NCI-H524 treated with DMSO at 0.1 percent for 48 hours (cell line): Measurements from ENCODE around the gene MEAK7.
A peak's percentile ranks its signal among the peaks of the same experiment; 100 is the strongest.

Source experiments
- DNase-seq: peaks from one replicate; lab custom pipeline; 2025; lab: John Stamatoyannopoulos, UW

MEAK7 gene

DNA sequence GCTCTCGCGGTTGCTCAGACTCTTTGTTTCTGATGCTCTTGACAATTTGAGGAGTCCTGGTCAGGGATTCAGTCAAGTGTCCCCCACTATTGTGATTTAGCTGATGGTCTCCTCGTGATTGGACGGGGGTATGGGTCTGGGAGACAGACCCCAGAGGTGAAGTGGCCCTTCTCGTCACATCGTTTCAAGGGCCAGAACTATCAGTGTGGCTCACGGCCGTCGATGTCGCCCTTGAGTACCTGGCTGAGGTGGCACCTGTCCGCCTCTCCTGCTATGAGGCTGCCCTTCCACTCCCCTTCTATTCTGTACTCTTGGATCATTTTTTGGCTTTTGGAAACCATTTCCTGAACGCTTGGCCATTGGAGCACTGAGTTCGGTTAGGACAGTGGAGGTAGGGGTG is 7.4 kb upstream of the MEAK7 start:
- no peak for DNase-seq

DNA sequence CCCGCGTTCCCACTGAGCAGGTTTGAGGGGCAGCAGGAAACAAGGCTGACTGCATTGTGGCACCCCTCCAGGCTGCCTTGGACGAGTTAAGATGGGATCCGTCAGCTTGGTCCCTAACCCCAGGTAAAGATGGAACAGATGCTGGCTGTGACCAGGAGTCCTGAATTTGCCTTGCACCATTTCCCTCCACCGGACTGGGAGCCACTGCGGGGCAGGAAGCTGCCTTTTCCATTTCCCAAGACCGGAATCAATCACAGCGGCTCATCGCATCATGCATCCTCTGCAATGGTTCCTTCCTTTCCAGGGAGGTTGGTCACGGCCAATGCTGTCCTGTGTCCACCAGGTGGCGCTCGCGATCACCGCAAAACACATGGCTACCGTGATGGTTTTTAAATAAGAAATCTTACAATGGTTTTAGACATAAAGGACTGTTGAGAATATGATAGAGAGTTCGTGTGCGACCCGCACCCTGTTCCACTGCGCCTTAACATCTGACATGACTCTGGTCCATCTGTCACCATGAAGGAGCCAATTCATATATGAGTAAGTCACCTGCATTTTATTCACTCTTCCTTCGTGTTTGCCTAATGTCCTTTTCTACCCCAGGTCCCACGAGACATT is 6.8 kb upstream of the MEAK7 start:
- peak; percentile 78 for DNase-seq

DNA sequence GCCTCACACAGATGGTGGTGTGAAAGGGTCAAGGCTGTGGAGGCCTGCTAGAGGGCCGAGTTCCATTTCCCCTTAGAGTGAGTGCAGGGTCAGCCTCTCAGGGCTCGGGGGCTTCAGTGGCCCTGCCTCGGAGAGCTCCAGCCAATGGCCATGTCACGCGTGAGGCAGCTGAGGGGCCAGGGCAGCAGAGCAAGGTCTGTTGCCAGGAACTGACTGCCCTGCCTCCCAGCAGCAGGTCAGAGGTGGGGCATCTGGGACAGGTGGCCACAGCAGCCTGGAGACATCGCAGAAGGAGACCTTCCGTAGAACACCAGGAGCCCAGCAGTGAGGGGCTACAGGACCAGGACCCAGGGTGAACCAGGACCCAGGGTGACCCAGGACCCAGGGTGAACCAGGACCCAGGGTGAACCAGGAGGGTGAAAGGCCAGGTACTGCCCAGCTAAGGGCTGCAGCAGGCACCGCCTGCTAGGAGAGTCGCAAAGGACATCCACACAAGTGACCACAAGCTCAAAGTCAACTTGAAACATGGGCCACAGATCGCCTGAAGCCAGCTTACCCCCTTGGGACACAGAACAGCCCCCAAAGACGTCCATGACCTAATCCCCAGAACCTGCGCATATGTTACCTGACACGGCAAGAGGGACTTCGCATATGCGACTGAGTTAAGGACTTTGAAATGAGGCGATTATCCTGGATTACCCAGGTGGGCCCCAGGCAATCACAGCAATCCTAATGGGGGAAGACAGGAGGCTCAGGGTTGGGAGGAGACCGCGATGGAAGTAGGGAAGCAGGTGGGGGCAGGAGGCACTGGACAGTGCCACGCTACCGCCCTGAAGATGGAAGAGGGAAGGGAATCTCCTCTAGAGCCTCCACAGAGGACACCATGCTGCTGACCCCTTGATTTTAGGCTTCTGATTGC is 4.8 kb upstream of the MEAK7 start:
- peak; percentile 97 for DNase-seq

DNA sequence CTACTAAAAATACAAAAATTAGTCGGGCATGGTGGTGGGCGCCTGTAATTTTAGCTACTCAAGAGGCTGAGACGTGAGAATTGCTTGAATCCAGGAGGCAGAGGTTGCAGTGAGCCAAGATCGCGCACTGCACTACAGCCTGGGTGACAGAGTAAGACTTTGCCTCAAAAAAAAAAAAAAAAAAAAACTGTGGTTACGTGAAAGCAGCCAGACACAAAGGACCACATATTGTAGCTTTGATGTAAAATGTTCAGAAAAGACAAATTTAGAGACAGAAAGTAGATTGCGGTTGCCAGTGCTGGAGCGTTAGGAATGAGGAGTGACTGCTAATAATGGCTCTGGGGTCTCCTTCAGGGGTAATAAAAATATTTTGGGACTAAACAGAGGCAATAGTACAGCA is 4.0 kb upstream of the MEAK7 start:
- DNase-seq: no peak

DNA sequence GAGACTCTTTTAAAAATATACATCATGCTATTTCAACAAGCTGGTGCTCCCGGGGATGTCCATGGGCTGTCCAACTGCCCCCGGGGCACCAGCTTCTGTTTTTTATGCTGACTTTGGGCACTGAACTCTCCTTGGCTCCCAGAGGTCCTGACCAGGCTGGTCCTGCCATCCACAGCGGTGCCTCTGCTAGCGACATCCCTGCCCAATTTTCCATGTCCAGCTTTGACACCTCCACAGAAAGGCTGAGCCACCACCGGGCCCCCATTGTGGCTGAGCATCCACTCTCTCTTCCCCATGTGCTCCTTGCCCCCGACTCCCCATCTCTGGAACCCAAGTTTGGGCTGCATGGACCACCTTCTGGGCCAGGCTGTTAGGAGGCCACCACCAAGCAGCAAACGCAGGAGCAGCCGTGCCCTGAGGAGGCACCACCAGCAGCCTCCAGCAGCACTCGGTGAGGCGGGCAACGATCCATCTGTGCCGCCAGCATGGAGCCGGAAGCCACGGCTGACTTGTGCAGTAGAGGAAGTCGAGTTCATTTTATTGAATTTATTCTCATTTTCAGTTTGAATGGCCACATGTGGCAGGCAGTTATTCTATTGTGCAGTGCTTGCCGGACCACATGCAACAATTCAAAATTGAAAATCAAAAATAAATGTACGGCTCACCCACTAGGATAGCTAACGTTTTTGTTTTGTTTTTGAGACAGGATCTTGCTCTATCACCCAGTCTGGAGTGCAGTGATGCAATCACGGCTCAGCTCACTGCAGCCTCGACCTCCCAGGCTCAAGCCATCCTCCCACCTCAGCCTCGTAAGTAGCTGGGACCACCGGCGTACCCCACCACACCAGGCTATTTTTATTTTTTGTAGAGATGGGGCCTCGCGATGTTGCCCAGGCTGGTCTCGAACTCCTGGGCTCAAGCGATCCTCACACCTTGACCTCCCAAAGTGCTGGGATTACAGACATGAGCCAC is 2.8 kb upstream of the MEAK7 start:
- DNase-seq: no peak

DNA sequence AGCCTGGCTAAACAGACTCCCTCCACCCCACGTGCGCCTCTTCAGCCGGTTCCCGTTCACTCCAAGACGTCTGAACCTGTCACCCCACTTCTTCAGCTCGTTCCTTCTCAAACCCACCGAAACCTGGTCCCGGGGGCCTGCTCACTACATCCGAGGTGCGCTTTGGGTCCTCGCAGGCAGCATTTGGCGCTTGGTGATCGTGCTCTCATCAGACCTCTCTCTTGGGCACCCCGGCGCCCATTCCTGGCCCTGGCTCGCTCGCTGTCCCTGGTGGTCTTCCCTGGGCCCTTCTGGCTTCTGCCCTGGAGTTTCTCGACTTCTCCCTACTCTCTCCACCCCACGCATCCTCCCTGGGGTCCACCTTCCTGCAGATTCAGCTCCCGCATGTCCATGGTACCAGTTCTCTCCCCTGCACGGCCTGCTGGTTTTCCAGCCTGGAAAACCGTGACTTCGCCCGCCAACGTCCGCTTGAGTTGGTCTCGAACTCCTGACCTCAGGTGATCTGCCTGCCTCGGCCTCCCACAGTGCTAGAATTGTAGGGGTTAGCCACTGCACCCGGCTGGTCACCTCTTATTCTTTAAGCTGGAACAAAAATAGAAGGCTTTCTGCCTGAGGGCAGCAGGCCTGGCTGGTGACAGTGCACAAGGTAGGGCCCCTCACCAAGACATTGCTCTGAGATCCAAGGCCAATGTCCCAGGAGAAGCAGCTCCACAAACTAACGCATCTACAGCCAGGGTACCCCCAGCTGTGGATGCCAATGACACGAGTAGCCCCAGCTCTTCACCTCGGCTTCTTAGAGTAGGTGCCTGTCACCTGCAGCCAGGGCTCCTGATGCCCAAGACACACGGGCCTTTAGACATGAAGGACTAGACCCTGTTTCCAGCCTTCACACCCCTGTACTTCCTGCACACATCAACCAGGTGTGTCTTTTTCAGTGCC is 1.1 kb upstream of the MEAK7 start:
- DNase-seq: no peak

DNA sequence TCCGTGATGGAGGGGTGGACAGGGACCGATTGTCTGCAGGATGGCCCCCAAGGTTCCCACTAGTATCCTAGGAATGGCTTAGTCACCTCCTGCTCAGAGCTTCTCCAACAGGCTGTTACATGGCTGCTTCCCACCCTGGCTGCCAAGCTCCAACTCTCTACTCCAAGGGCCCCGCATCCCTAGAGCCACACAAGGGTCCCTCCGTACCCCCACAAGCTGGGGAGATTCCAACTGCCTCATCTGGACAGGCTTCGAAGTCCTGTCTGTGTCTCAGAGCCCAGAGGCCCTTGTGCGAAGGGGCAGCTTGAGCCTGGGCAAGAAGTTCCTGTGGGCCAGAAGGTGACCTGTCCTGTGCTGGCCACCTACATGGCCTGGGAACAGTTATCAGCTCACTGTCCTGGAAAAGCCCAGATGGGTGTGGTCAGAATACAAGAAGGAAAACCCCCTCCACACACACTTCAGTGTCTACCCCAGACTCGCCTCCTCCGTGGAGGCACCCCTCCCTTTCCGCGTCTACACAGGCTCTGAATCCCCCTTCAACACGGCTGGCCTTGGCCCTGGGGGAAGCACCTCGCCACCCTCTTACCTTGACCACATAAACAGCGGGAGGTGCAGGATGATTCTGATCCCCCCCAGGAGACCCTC is 586 bp downstream of the MEAK7 start:
- no peak for DNase-seq

DNA sequence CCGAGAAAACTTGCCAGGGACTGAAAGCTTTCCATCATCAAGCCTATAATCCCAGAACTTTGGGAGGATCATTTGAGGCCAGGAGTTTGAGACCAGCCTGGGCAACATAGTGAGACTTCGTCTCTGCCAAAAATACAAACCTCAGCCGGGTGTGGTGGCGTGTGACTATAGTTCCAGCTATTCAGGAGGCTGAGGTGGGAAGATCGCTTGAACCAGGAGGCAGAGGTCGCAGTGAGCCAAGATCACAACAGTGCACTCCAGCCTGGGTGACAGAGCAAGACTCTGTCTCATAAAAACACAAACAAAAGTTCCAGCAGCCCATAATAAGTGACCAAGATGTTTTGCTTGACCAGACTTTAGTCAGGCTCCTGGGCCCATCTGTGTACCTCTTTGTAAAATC is 1.9 kb downstream of the MEAK7 start:
- no peak for DNase-seq

DNA sequence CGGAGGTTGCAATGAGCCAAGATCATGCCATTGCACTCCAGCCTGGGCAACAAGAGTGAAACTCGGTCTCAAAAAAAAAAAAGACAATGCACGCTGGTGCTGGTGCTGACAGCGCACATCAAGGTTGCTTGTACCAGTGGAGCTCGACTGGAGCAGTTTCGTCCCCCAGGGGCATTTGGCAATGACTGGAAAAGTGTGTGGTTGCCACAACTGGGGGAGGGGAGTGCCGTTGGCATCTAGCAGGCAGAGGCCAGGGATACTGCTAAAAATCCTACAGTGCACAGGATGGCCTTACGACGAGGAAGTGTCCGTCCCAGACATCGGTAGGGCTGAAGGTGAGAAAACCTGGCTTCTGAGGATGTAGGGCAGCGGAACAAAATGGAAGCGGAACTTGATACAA is 2.4 kb downstream of the MEAK7 start:
- no peak for DNase-seq

DNA sequence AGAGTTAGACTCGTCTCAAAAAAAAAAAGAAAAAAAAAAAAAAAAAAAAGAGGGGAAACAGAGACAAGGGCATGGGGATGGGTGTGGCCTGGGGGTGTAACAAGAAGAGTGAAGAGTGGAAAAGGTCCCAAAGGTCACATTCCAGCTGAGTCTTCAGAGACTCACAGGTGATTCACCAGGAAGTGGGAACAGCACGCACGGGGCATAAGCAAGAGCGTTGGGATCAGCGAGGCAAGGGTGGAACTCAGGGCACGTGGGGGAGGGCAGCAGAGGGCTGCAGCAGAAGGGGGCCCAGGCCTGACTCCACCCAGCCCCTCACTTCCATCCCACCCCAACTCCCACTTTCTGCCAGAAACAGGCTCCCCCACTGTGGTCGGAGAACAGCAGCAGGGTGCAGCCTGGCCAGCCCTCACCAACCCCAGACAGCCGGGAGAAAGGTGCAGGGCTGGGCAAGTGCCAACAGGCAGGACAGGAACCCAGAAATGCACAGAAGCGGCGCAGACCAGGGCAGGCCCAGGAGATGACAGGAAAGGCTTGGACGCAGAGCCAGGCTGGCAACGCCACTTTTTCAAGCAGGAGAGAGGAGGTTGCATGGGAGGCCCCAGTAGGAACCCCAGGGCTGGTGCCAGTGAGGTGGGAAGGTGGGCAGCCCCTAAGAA is 3.3 kb downstream of the MEAK7 start:
- DNase-seq: no peak

DNA sequence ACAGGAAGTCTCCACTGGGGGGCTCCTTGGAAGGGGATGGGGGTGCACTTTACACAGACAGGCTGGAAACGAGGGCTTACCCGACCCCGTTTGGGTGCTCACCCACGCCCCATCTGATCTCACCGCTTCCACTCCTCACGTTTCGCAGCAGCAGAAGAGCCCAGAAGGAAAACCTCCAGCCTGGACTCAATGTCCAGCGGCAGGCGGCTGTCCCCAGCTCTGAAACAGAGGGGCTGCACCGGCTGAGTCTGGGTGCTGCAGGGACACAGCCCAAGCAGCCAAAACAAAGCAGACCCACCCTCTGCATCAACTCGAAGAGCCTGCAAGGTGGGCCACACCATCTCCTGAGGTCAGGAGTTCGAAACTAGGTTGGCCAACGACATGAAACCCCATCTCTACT is 3.9 kb downstream of the MEAK7 start:
- DNase-seq: no peak

DNA sequence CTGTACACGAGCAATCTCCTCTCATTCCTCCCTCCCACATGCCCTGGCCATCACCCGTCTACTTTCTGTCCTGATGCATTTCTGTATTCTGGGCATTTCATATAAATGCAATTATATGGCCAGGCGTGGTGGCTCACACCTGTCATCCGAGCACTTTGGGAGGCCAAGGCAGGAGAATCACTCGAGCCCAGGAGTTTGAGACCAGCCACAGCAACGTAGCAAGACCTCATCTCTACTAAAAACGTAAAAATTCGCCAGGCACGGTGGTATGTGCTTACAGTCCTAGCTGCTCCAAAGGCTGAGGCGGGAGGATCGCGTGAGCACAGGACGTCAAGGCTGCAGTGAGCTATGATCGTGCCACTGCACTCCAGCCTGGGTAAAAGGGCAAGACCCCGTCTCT is 4.8 kb downstream of the MEAK7 start:
- DNase-seq: no peak

DNA sequence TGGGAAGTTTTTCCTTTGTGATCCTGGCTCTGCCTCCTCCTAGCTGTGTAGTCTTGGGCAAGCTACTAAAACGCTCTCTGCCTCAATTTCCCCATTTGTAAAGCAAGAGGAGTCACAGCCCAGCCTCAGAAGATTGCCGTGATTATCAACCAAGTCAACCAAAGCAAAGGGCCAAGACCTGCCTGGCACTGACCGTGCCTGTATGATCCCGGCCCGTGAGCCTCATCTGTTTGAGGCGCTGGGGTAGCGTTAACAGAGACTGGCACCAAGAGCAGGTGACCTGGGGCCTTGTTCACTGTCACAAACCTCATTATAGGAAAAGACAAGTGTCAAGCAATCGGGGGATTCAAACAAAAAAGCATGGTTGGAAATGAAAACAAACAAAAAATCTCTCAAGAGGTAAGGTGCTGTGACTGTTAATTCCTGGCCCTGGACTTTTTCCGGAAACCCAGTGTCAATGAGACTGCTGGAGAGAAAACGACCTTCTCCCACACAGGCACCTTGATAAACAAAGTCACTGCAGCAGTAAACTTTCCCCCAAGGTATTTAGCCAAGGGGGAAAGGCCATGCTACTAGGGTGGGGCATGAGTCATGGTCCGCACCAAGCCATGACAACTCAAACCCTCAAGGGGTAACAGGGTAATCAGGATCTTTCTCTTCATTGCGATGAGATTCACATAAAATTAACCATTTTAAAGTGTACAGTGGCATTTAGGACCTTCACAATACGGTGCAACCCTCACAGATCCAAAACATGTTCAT is 5.4 kb downstream of the MEAK7 start:
- DNase-seq: no peak

DNA sequence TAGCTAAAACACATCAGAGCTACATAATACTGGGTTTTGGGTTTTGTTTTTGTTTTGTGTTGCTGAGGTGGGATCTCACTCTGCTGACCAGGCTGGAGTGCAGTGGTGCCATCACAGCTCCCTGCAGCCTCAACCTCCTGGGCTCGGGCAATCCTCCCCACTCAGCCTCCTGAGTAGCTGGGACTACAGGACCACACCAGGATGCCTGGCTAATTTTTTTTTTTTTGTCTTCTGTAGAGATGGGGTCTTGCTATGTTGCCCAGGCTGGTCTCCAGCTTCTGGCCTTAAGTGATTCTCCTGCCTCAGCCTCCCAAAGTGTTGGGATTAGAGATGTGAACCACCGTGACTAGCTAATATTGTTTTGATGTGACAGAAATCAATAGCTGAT is 6.2 kb downstream of the MEAK7 start:
- no peak for DNase-seq

DNA sequence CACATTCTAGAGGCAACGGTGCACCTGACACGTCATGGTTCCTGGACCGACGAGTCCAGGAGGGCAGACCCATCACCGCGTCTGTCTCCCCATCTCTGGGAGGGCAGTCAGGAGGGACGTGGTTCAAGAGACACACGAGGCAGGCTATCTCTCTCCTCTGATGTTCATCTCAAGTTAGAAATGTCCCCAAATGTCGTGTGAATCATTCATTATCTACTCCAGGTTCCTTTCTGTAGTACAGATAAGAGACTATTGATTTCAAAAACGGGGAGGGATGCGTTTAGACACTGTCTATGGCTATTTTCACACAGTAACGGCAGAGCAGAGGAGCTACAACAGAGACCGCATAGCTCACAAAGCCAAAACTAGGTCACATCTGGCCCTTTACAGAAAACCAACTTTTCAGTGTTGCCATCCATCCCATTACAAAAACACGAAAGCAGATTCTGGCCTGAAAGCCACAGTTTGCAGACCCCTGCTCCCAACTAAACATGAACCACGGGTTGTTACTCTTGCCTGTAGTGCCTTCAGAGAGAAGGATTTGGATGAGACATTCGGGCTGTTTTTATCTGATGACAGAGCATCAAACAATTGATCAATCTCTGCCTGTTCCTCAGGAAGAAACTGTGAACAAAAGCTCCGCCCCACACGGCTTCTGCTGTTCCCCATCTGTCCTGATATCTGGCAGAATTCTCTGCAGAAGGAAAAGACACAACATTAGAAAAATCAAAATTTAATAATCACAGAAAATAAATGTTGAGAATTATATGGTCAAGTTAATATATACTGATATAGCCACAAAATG is 6.8 kb downstream of the MEAK7 start:
- no peak for DNase-seq

DNA sequence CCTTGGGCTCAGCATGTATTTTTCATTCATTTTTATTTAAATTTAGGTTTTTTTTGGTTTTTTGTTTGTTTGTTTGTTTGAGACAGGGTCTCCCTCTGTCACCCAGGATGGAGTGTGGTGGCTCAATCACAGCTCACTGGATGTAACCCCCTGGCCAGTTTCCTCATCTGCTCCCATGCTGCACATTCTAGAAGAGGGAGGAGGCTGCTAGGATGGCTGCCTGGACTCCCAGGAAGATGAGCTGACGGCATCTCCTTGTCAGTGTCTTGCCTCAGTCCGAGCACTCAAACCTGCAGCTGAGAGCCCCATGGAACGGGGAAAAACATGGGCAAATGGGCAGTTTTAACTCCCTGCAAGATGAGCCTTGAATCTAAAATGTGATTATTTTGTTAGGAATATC is 7.5 kb downstream of the MEAK7 start:
- DNase-seq: no peak

DNA sequence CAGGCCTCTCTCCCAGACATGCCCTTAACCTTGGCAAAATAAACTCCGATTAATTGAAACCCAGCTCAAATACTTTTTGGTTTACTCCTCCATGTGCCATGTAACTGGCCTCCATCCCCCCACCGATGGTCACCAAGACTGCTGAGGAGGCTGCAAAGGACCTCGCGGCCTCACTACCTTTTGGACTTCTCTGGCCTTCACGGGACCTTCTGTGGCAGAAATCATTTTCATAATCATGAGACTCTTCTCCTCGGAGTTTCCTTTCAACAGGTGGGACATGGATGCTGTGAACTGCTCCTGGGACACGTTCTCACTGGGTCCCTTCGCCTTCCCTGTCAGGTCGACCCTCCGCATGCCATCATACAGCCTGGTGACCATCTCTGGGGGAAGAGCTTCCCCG is 9.0 kb downstream of the MEAK7 start:
- DNase-seq: no peak

DNA sequence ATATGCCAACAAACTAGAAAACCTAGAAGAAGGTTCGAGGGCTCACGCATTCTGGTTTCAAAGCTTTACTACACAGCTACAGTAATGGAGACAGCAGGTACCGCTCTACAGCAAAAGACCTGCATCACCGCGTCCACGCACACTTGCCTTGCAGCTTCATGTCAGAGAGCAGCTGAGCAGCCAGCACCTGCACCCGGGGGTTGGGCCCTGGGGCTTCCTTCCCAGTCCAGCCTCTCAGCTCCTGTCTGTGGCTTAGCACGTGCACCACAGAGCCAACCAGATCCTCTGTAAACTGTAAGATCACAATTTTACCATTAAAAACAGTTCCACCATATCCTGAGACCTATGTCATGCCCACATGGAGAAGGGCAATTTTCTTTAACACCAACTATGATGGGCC is 15.3 kb downstream of the MEAK7 start:
- DNase-seq: no peak

DNA sequence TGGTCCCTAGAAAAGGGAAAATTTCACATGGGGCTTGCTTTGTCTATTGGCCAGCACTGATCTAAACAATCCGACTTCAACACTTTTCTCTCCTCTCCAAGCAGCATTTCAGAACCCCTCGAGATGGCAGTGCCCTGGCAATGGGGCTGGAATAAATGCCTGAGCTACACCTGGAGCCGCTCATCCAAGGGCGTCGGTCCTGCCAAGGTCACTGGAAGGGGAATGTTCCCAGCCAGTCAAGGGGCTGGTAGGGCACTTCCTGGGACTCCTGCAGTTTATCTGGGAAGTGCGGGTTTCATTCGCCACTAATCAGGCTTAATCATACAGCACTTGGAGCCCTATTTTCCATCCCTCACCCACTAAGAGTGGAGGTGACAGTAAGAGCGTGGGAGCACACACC is 17.1 kb downstream of the MEAK7 start:
- no peak for DNase-seq
